SK-N-SH treated with all-trans-retinoic acid at 6 μM for 48 hours (cell line): ENCODE results near the gene ELF1.

Source experiments
- ATAC-seq: fragments of 200-7000 bp; cut with Tn5 transposase; 3 replicates; pipeline ENCODE4 v1.9.1; 2020; ENCODE audit warnings: mild to moderate bottlenecking, moderate library complexity
- ARNTL ChIP-seq: fragments of 450-650 bp; formaldehyde crosslinking; IDR thresholded peaks from 2 replicates; pipeline ENCODE4 v1.5.0; 2020; ENCODE audit warnings: low read depth, mild to moderate bottlenecking, moderate library complexity, borderline replicate concordance
- BACH2 ChIP-seq: fragments of 250-450 bp; sonication (Bioruptor Pico); IDR thresholded peaks from 2 replicates; pipeline ENCODE4 v1.9.0; 2021; ENCODE audit warnings: mild to moderate bottlenecking, borderline replicate concordance
- CREB5 ChIP-seq: fragments of 250-450 bp; sonication (Bioruptor Pico); IDR thresholded peaks from 2 replicates; pipeline ENCODE4 v1.5.1; 2020; ENCODE audit warnings: low read depth, mild to moderate bottlenecking, moderate library complexity
- CSDC2 ChIP-seq: fragments of 250-450 bp; sonication (Bioruptor Pico); IDR thresholded peaks from 2 replicates; pipeline ENCODE4 v1.5.0; 2020; ENCODE audit warnings: mild to moderate bottlenecking, moderate library complexity
- CSRNP3 ChIP-seq: fragments of 250-450 bp; sonication (Bioruptor Pico); IDR thresholded peaks from 2 replicates; pipeline ENCODE4 v1.5.1; 2021; ENCODE audit warnings: mild to moderate bottlenecking, moderate library complexity
- ESRRG ChIP-seq: fragments of 250-450 bp; sonication (Bioruptor Pico); IDR thresholded peaks from 2 replicates; pipeline ENCODE4 v1.6.1; 2021; ENCODE audit warnings: mild to moderate bottlenecking
- GLIS3 ChIP-seq: fragments of 250-450 bp; sonication (Bioruptor Pico); IDR thresholded peaks from 2 replicates; pipeline ENCODE4 v1.5.0; 2020; ENCODE audit warnings: mild to moderate bottlenecking, moderate library complexity
- ISL1 ChIP-seq: fragments of 250-450 bp; sonication (Bioruptor Pico); IDR thresholded peaks from 2 replicates; pipeline ENCODE4 v2.1.2; 2022; ENCODE audit warnings: mild to moderate bottlenecking, moderate library complexity
- OSR1 ChIP-seq: fragments of 250-450 bp; sonication (Bioruptor Pico); IDR thresholded peaks from 2 replicates; pipeline ENCODE4 v1.8.0; 2022; ENCODE audit warnings: moderate library complexity, mild to moderate bottlenecking, inconsistent platforms
- PATZ1 ChIP-seq: fragments of 250-450 bp; sonication (Bioruptor Pico); IDR thresholded peaks from 2 replicates; pipeline ENCODE4 v1.8.0; 2020; ENCODE audit warnings: mild to moderate bottlenecking, moderate library complexity, borderline replicate concordance
- POU6F1 ChIP-seq: fragments of 250-450 bp; sonication (Bioruptor Pico); IDR thresholded peaks from 2 replicates; pipeline ENCODE4 v1.8.0; 2021; ENCODE audit warnings: low read depth, mild to moderate bottlenecking, moderate library complexity, borderline replicate concordance
- PPARA ChIP-seq: fragments of 250-450 bp; sonication (Bioruptor Pico); IDR thresholded peaks from 2 replicates; pipeline ENCODE4 v1.5.0; 2020; ENCODE audit warnings: mild to moderate bottlenecking, borderline replicate concordance
- RARB ChIP-seq: fragments of 250-450 bp; sonication (Bioruptor Pico); IDR thresholded peaks from 2 replicates; pipeline ENCODE4 v1.8.0; 2021; ENCODE audit warnings: mild to moderate bottlenecking, moderate library complexity
- SNAI2 ChIP-seq: fragments of 250-450 bp; sonication (Bioruptor Pico); IDR thresholded peaks from 2 replicates; pipeline ENCODE4 v1.5.0; 2020; ENCODE audit warnings: mild to moderate bottlenecking, moderate library complexity
- TCF4 ChIP-seq: fragments of 250-450 bp; sonication (Bioruptor Pico); IDR thresholded peaks from 2 replicates; pipeline ENCODE4 v1.8.0; 2021; ENCODE audit warnings: mild to moderate bottlenecking, moderate library complexity, borderline replicate concordance
- TOX ChIP-seq: fragments of 250-450 bp; sonication (Bioruptor Pico); IDR thresholded peaks from 2 replicates; pipeline ENCODE4 v1.8.0; 2021; ENCODE audit warnings: mild to moderate bottlenecking, moderate library complexity, borderline replicate concordance
- TSHZ2 ChIP-seq: fragments of 250-450 bp; sonication (Bioruptor Pico); IDR thresholded peaks from 2 replicates; pipeline ENCODE4 v1.5.0; 2020; ENCODE audit warnings: mild to moderate bottlenecking, moderate library complexity
- ZC3H10 ChIP-seq: fragments of 250-450 bp; sonication (Bioruptor Pico); IDR thresholded peaks from 2 replicates; pipeline ENCODE4 v1.5.1; 2021; ENCODE audit warnings: mild to moderate bottlenecking, moderate library complexity
- ZFP3 ChIP-seq: fragments of 250-450 bp; sonication (Bioruptor Pico); IDR thresholded peaks from 2 replicates; pipeline ENCODE4 v1.5.0; 2020; ENCODE audit warnings: mild to moderate bottlenecking, moderate library complexity
- ZFP30 ChIP-seq: fragments of 450-650 bp; formaldehyde crosslinking; IDR thresholded peaks from 2 replicates; pipeline ENCODE4 v1.5.0; 2022; ENCODE audit warnings: mild to moderate bottlenecking, moderate library complexity
- ZNF565 ChIP-seq: fragments of 450-650 bp; formaldehyde crosslinking; conservative IDR thresholded peaks from 2 replicates; pipeline ENCODE4 v1.5.0; 2020; ENCODE audit warnings: low read depth, mild to moderate bottlenecking, moderate library complexity
- ZNF70 ChIP-seq: fragments of 450-650 bp; formaldehyde crosslinking; IDR thresholded peaks from 2 replicates; pipeline ENCODE4 v1.5.0; 2020; ENCODE audit warnings: mild to moderate bottlenecking, moderate library complexity
- ZNF8 ChIP-seq: fragments of 450-650 bp; formaldehyde crosslinking; IDR thresholded peaks from 2 replicates; pipeline ENCODE4 v1.5.0; 2020; ENCODE audit warnings: mild to moderate bottlenecking, moderate library complexity

Gene ELF1

GRCh38 chr13:40940841-40941240, 78.3 kb downstream of the ELF1 start:
- TF ChIP-seq BACH2 (CRISPR knock-in tag) (no peak), ZFP30 (CRISPR knock-in tag) (no peak), OSR1 (CRISPR knock-in tag) (no peak), CSRNP3 (CRISPR knock-in tag) (no peak), CSDC2 (CRISPR knock-in tag) (no peak), ZNF8 (CRISPR knock-in tag) (no peak), POU6F1 (CRISPR knock-in tag) (no peak), TOX (CRISPR knock-in tag) (no peak)
- no peak for ATAC-seq

GRCh38 chr13:40933508-40934204, 85.5 kb downstream of the ELF1 start:
- no peak for TF ChIP-seq CSRNP3 (CRISPR knock-in tag)
- TF ChIP-seq BACH2 (CRISPR knock-in tag), result no peak
- no peak for TF ChIP-seq ESRRG
- no peak for TF ChIP-seq PPARA
- no peak for TF ChIP-seq TOX (CRISPR knock-in tag)
- TF ChIP-seq CREB5 (CRISPR knock-in tag), result no peak
- TF ChIP-seq OSR1 (CRISPR knock-in tag), result no peak
- no peak for TF ChIP-seq ISL1 (CRISPR knock-in tag)
- TF ChIP-seq CSDC2 (CRISPR knock-in tag), result no peak
- TF ChIP-seq PATZ1 (CRISPR knock-in tag), result no peak
- TF ChIP-seq ZNF565 (CRISPR knock-in tag), result no peak
- no peak for TF ChIP-seq TCF4 (CRISPR knock-in tag)
- TF ChIP-seq ZNF70, result no peak
- no peak for TF ChIP-seq ZC3H10
- TF ChIP-seq RARB, result no peak
- no peak for TF ChIP-seq SNAI2 (CRISPR knock-in tag)
- TF ChIP-seq ARNTL (CRISPR knock-in tag), result no peak
- no peak for TF ChIP-seq ZNF8 (CRISPR knock-in tag)
- no peak for TF ChIP-seq ZFP30 (CRISPR knock-in tag)
- no peak for TF ChIP-seq ZFP3 (CRISPR knock-in tag)
- TF ChIP-seq, all 23 proteins: peak for 0
- ATAC-seq, result no peak

GRCh38 chr13:40932252-40932651, 86.9 kb downstream of the ELF1 start:
- ATAC-seq, result no peak
- TF ChIP-seq CREB5 (CRISPR knock-in tag) (no peak), PATZ1 (CRISPR knock-in tag) (no peak), ZNF70 (no peak), ZNF565 (CRISPR knock-in tag) (no peak), ZNF8 (CRISPR knock-in tag) (no peak), PPARA (no peak), ESRRG (no peak), BACH2 (CRISPR knock-in tag) (no peak), ZFP30 (CRISPR knock-in tag) (no peak), TSHZ2 (CRISPR knock-in tag) (no peak), GLIS3 (CRISPR knock-in tag) (no peak), TOX (CRISPR knock-in tag) (no peak)
